GM13976 (cell line): ENCODE measurements around the gene ACVR1B.
A peak's percentile ranks its signal among the peaks of the same experiment; 100 is the strongest.

ENCODE experiments used
- DNase-seq: peaks from one replicate; pipeline ENCODE4 v3.0.0; 2012; ENCODE audit warnings: low spot score
- CTCF ChIP-seq: IDR thresholded peaks from 2 replicates; pipeline ENCODE4 v1.5.1; 2012; ENCODE audit warnings: borderline replicate concordance, mild to moderate bottlenecking; ENCODE audit not compliant: insufficient read depth; ENCODE audit errors: extremely low read depth, missing control alignments, control extremely low read depth
- in situ Hi-C: fragments of 300-500 bp; cut with MboI; formaldehyde crosslinking; loops from one replicate; pipeline ENCODE4 v1.12.0; 2022; ENCODE audit warnings: low sequenced_read_pairs, mixed read lengths, inconsistent platforms; ENCODE audit not compliant: unreplicated experiment

ACVR1B gene

GRCh38 chr12:51951199-51951842 is at the start of gene ACVR1B:
Gene ACVR1B (plus strand): TSS chr12:51951699. CDS start chr12:51951744, 45 bp downstream.
- peak; percentile 91 for DNase-seq
- in situ Hi-C loops, result no loop called here
- TF ChIP-seq CTCF, result no peak

GRCh38 chr12:51901881-51902280 is 49.6 kb upstream of the ACVR1B start:
- TF ChIP-seq CTCF, result no peak
- no peak for DNase-seq
- in situ Hi-C loops, result no loop called here

DNA sequence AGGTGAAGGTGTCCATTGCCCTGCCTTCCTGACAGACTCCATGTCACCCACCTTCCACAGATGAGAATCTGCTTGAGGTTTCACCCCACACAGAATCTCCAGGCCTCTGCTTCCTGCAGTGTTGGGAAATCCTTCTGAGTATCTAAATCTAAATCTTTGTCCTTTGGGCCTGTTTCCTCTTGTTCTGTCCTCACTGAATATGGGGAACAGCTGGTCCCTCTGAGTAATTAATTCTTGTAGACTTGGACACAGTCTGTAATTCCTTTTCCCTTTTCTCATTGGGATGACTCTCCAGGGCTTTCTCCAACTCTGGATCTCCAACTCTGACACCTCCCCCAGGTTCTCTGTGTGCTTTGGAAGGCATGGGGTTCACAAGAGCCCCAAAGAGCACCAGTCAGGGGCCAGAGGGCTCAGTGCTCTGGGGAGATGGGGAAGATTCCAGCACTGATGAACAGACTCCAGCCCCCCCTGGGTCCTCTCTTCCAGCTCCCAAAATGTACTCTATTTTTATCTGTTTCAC is 46.5 kb upstream of the ACVR1B start:
- in situ Hi-C loops, result no loop called here
- TF ChIP-seq CTCF, result no peak
- no peak for DNase-seq

- in situ Hi-C loops, result no loop called here
- TF ChIP-seq CTCF, result no peak
- DNase-seq, result no peak
These were observed 45.7 kb upstream of the ACVR1B start for GRCh38 chr12:51905471-51906429.

GRCh38 chr12:51906430-51907082 is 44.9 kb upstream of the ACVR1B start:
- no peak for TF ChIP-seq CTCF
- no peak for DNase-seq
- in situ Hi-C loops, result no loop called here

GRCh38 chr12:51907083-51907855 is 44.2 kb upstream of the ACVR1B start, which contains the start of gene ACVRL1:
Gene ACVRL1 (plus strand): TSS chr12:51907504. CDS start chr12:51912475, 4,971 bp downstream.
- no peak for DNase-seq
- in situ Hi-C loops, result no loop called here
- no peak for TF ChIP-seq CTCF
